ENCODE results near the gene SIGLEC11.

SIGLEC11 gene

DNA sequence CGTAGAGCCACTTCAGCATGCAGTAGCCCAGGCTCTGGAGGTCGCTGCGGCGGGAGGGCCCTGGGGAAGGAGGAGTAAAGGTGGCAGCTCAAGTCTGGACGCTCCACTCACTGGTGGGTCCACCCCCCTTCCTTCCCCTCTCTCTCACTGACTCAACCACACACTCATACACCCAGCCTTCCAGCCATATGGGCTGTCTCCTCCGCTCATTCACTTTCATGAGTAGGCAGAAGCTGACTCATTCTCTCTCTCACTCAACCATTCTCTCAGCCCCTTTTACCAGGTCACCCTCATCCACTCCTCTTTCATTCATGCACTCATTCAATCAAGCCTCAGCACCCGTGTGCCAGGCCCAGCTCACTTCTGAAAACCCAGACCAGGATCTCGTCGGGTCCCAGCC, 27.5 kb upstream of the SIGLEC11 start:
- no peak for TF ChIP-seq ISL1 (CRISPR knock-in tag; IDR thresholded peaks at IDR 0.05)
- ATAC-seq: peak; percentile 53

DNA sequence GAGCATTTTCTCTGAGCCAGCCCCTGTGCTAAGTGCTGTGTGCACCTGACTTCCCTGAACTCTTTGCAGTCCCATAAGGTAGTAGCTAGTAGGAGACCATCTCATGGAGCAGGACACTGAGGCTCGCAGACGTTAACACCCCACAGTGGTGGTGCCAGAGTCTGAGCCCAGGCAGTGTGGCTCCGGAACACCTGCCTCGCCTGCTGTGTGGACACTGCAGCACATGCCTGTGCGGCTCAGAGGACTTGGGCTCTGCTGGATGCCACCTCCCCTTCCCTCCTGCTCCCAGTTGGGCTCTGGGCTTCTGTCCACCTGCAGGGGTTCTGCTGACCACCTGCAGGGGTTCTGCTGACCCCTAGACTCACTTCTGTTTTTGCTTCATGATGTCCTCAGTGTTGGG, 27.0 kb upstream of the SIGLEC11 start:
- ATAC-seq: no peak
- TF ChIP-seq BACH2 (CRISPR knock-in tag; IDR thresholded peaks at IDR 0.05; ENCODE audit: borderline replicate concordance): no peak
- no peak for TF ChIP-seq PPARA (CRISPR knock-in tag; IDR thresholded peaks at IDR 0.05; ENCODE audit: borderline replicate concordance)
- no peak for TF ChIP-seq ARNTL (CRISPR knock-in tag; IDR thresholded peaks at IDR 0.05; ENCODE audit: borderline replicate concordance, low read depth)
- TF ChIP-seq OSR1 (CRISPR knock-in tag; IDR thresholded peaks at IDR 0.05): no peak
- TF ChIP-seq ZNF70 (CRISPR knock-in tag; IDR thresholded peaks at IDR 0.05): no peak
- TF ChIP-seq ZC3H10 (CRISPR knock-in tag; IDR thresholded peaks at IDR 0.05): no peak
- TF ChIP-seq ISL1 (CRISPR knock-in tag; IDR thresholded peaks at IDR 0.05): no peak
- TF ChIP-seq, protein P1, sequence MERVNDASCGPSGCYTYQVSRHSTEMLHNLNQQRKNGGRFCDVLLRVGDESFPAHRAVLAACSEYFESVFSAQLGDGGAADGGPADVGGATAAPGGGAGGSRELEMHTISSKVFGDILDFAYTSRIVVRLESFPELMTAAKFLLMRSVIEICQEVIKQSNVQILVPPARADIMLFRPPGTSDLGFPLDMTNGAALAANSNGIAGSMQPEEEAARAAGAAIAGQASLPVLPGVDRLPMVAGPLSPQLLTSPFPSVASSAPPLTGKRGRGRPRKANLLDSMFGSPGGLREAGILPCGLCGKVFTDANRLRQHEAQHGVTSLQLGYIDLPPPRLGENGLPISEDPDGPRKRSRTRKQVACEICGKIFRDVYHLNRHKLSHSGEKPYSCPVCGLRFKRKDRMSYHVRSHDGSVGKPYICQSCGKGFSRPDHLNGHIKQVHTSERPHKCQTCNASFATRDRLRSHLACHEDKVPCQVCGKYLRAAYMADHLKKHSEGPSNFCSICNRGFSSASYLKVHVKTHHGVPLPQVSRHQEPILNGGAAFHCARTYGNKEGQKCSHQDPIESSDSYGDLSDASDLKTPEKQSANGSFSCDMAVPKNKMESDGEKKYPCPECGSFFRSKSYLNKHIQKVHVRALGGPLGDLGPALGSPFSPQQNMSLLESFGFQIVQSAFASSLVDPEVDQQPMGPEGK (CRISPR knock-in tag; IDR thresholded peaks at IDR 0.05; ENCODE audit: borderline replicate concordance): no peak
- TF ChIP-seq, protein P2, sequence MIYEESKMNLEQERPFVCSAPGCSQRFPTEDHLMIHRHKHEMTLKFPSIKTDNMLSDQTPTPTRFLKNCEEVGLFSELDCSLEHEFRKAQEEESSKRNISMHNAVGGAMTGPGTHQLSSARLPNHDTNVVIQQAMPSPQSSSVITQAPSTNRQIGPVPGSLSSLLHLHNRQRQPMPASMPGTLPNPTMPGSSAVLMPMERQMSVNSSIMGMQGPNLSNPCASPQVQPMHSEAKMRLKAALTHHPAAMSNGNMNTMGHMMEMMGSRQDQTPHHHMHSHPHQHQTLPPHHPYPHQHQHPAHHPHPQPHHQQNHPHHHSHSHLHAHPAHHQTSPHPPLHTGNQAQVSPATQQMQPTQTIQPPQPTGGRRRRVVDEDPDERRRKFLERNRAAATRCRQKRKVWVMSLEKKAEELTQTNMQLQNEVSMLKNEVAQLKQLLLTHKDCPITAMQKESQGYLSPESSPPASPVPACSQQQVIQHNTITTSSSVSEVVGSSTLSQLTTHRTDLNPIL (CRISPR knock-in tag; IDR thresholded peaks at IDR 0.05; ENCODE audit: low read depth): no peak
- no peak for TF ChIP-seq SNAI2 (CRISPR knock-in tag; IDR thresholded peaks at IDR 0.05)
- no peak for TF ChIP-seq TCF4 (CRISPR knock-in tag; IDR thresholded peaks at IDR 0.05; ENCODE audit: borderline replicate concordance)
- no peak for TF ChIP-seq RARB (CRISPR knock-in tag; IDR thresholded peaks at IDR 0.05)
- TF ChIP-seq, protein P3, sequence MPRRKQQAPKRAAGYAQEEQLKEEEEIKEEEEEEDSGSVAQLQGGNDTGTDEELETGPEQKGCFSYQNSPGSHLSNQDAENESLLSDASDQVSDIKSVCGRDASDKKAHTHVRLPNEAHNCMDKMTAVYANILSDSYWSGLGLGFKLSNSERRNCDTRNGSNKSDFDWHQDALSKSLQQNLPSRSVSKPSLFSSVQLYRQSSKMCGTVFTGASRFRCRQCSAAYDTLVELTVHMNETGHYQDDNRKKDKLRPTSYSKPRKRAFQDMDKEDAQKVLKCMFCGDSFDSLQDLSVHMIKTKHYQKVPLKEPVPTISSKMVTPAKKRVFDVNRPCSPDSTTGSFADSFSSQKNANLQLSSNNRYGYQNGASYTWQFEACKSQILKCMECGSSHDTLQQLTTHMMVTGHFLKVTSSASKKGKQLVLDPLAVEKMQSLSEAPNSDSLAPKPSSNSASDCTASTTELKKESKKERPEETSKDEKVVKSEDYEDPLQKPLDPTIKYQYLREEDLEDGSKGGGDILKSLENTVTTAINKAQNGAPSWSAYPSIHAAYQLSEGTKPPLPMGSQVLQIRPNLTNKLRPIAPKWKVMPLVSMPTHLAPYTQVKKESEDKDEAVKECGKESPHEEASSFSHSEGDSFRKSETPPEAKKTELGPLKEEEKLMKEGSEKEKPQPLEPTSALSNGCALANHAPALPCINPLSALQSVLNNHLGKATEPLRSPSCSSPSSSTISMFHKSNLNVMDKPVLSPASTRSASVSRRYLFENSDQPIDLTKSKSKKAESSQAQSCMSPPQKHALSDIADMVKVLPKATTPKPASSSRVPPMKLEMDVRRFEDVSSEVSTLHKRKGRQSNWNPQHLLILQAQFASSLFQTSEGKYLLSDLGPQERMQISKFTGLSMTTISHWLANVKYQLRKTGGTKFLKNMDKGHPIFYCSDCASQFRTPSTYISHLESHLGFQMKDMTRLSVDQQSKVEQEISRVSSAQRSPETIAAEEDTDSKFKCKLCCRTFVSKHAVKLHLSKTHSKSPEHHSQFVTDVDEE (CRISPR knock-in tag; IDR thresholded peaks at IDR 0.05): no peak
- TF ChIP-seq CSDC2 (CRISPR knock-in tag; IDR thresholded peaks at IDR 0.05): no peak
- no peak for TF ChIP-seq ZFP3 (CRISPR knock-in tag; IDR thresholded peaks at IDR 0.05)

DNA sequence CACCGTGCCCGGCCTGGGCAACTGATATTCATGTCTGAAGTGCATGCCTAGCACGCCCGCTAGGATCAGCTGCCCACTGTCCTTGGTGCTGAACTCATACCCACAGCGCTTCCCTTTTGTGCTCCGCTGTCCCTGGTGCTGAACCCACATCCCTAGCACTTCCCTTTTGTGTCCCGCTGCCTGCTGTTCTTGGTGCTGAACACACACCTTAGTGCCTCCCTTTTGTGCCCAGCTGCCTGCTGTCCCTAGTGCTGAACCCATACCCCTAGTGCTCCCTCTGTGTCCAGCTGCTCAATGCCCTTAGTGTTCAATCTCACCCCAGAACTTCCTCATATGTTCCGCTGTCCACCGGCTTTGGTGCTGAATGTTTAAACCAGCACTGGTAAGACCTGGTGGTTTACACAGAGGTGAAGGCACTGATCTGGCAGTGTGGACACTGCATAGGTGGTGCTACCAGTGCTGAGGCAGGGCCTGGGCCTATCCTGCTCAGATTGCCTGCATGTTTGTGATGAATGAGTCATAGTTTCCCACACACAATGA, 26.3 kb upstream of the SIGLEC11 start:
- ATAC-seq: peak; percentile 65
- TF ChIP-seq TCF4 (CRISPR knock-in tag; IDR thresholded peaks at IDR 0.05; ENCODE audit: borderline replicate concordance) (0 out of 2 replicates have a peak, but pooled peaks have one; percentile 36), RARB (CRISPR knock-in tag; IDR thresholded peaks at IDR 0.05) (peak; percentile 83; the same call in 1 of the 2 replicates), SNAI2 (CRISPR knock-in tag; IDR thresholded peaks at IDR 0.05) (peak; percentile 100), ISL1 (CRISPR knock-in tag; IDR thresholded peaks at IDR 0.05) (peak; percentile 90), ZNF8 (CRISPR knock-in tag; IDR thresholded peaks at IDR 0.05) (peak; percentile 80; the same call in 1 of the 2 replicates), BACH2 (CRISPR knock-in tag; IDR thresholded peaks at IDR 0.05; ENCODE audit: borderline replicate concordance) (peak; percentile 92; the same call in 1 of the 2 replicates), GLIS3 (CRISPR knock-in tag; IDR thresholded peaks at IDR 0.05) (peak; percentile 96), OSR1 (CRISPR knock-in tag; IDR thresholded peaks at IDR 0.05) (peak; percentile 97), CSDC2 (CRISPR knock-in tag; IDR thresholded peaks at IDR 0.05) (peak; percentile 100), ZNF70 (CRISPR knock-in tag; IDR thresholded peaks at IDR 0.05) (0 out of 2 replicates have a peak, but pooled peaks have one; percentile 55), ZFP30 (CRISPR knock-in tag; IDR thresholded peaks at IDR 0.05) (peak; percentile 80), PPARA (CRISPR knock-in tag; IDR thresholded peaks at IDR 0.05; ENCODE audit: borderline replicate concordance) (peak; percentile 93; the same call in 1 of the 2 replicates), ARNTL (CRISPR knock-in tag; IDR thresholded peaks at IDR 0.05; ENCODE audit: borderline replicate concordance, low read depth) (peak; percentile 77; the same call in 1 of the 2 replicates)
- TF ChIP-seq, protein P1 (CRISPR knock-in tag; IDR thresholded peaks at IDR 0.05; ENCODE audit: borderline replicate concordance): peak; percentile 95
- TF ChIP-seq, protein P4, sequence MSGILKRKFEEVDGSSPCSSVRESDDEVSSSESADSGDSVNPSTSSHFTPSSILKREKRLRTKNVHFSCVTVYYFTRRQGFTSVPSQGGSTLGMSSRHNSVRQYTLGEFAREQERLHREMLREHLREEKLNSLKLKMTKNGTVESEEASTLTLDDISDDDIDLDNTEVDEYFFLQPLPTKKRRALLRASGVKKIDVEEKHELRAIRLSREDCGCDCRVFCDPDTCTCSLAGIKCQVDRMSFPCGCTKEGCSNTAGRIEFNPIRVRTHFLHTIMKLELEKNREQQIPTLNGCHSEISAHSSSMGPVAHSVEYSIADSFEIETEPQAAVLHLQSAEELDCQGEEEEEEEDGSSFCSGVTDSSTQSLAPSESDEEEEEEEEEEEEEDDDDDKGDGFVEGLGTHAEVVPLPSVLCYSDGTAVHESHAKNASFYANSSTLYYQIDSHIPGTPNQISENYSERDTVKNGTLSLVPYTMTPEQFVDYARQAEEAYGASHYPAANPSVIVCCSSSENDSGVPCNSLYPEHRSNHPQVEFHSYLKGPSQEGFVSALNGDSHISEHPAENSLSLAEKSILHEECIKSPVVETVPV (CRISPR knock-in tag; IDR thresholded peaks at IDR 0.05): peak; percentile 76; the same call in 1 of the 2 replicates
- TF ChIP-seq, protein P3 (CRISPR knock-in tag; IDR thresholded peaks at IDR 0.05): peak; percentile 99
- TF ChIP-seq, protein P5, sequence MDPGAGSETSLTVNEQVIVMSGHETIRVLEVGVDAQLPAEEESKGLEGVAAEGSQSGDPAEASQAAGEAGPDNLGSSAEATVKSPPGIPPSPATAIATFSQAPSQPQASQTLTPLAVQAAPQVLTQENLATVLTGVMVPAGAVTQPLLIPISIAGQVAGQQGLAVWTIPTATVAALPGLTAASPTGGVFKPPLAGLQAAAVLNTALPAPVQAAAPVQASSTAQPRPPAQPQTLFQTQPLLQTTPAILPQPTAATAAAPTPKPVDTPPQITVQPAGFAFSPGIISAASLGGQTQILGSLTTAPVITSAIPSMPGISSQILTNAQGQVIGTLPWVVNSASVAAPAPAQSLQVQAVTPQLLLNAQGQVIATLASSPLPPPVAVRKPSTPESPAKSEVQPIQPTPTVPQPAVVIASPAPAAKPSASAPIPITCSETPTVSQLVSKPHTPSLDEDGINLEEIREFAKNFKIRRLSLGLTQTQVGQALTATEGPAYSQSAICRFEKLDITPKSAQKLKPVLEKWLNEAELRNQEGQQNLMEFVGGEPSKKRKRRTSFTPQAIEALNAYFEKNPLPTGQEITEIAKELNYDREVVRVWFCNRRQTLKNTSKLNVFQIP (CRISPR knock-in tag; IDR thresholded peaks at IDR 0.05; ENCODE audit: borderline replicate concordance, low read depth): peak; percentile 98
